ENCODE results near the gene LAP3. TPM values are rescaled to one million over a fixed set of nuclear protein-coding genes. Genes with fewer than 3 reads are reported as not detected.

The LAP3 gene
- total and polyA plus RNA-seq, 2 donors from 2014 or later = 108 to 123 TPM

DNA sequence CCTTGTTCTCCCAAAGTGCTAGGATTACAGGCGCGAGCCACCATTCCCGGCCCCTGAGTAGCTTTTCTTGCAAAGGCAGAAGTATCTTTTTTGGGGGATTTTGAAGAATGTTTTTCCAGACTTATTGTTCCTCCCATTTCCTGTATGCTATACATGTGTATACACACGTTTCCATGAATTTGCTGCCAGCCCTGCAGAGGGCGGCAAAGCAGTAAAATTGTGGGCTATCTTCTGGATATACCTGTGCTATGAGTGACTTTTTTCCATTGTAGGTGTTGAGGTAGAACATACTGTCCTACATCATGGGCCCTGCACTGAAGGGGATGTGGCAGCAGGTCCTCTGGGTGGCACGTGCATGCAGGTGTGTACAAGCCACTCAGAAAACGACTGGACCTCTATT, 20.5 kb downstream of the LAP3 start:
- H3K4me3 ChIP-seq (ENCODE audit: low read length in 3 of 3) = no peak overlapping the region
- no peak overlapping the region for H3K9ac ChIP-seq (ENCODE audit: low read length in 3 of 3)
- FAIRE-seq (no peak), DNase-seq (peak in 3 of 5 donors; percentile 17 to 28 (median 22))
- peaks cover 2 to 65% (median 42%) of the 10 kb centered on the region in 3 donors for H3K36me3 ChIP-seq (ENCODE audit: control insufficient read depth in 2 of 3, insufficient read depth in 3 of 3, low read length in 3 of 3)
- no peaks in the 10 kb centered on the region for H3K9me3 ChIP-seq (ENCODE audit: control insufficient read depth in 2 of 3, insufficient read depth in 1 of 3, low read length in 3 of 3)
- no peak overlapping the region for H3K27ac ChIP-seq (ENCODE audit: low read depth in 2 of 2, low read length in 2 of 2)
- intact Hi-C loops (cut with DNase I) = no loop called here
- no peaks in the 10 kb centered on the region for H3K27me3 ChIP-seq (ENCODE audit: control insufficient read depth, insufficient read depth, low read length)
- TF ChIP-seq CTCF (IDR thresholded peaks at IDR 0.05; ENCODE audit: borderline replicate concordance, extremely low read depth, insufficient read depth) = no peak
- no peaks in the 10 kb centered on the region for H3K4me1 ChIP-seq (ENCODE audit: control insufficient read depth in 2 of 3, insufficient read depth in 2 of 3, low read depth in 1 of 3, low read length in 3 of 3)

DNA sequence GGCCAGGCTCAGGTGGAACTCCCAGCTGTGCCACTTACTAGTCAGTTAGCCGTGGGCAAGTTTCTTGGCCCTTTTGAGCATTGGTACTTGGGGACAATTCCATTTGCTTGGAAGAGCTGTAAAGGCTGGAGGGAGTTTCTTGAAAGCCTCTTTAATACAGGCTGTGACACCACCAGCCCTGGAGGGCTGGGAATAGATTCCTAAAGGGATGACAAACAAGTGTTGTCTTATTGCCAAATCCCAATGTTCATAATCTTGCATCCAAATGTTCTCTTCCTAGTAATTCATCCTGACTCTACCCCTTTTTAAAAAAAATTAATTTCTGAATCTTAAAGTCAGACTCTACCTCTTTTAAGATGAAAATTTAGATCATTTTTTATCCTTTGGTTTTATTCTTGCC, 22.8 kb downstream of the LAP3 start:
- Histone ChIP-seq H3K4me1 (ENCODE audit: control insufficient read depth in 2 of 3, insufficient read depth in 2 of 3, low read depth in 1 of 3, low read length in 3 of 3) (no peaks in the 10 kb centered on the region), H3K27me3 (ENCODE audit: control insufficient read depth, insufficient read depth, low read length) (no peaks in the 10 kb centered on the region), H3K9me3 (ENCODE audit: control insufficient read depth in 2 of 3, insufficient read depth in 1 of 3, low read length in 3 of 3) (no peaks in the 10 kb centered on the region), H3K4me3 (ENCODE audit: low read length in 3 of 3) (no peak overlapping the region), H3K27ac (ENCODE audit: low read depth in 2 of 2, low read length in 2 of 2) (no peak overlapping the region), H3K36me3 (ENCODE audit: control insufficient read depth in 2 of 3, insufficient read depth in 3 of 3, low read length in 3 of 3) (peaks cover 4 to 55% (median 40%) of the 10 kb centered on the region in 3 donors), H3K9ac (ENCODE audit: low read length in 3 of 3) (no peak overlapping the region)
- intact Hi-C loops (cut with DNase I) = no loop called here
- TF ChIP-seq CTCF (IDR thresholded peaks at IDR 0.05; ENCODE audit: borderline replicate concordance, extremely low read depth, insufficient read depth) = no peak
- FAIRE-seq (no peak), DNase-seq (no peak)

DNA sequence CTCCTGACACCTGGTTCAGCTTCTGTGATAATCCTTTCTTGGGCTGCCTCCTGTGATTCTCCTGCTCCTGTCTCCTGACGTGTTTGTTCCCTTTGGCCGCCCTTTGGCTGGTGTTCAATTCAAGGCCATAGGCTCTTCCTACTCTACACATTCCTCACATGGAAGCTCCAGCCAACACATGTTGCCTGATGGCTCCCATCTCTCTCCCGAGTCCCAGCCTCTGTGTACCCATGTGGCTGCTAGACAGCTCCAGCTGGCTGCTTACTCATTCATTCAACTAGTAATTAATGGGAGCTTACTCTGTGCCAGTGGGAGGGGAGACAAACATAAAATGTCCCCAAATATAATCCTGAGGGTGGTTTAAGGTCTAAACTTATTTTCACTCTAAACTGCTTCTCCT, 28.2 kb downstream of the LAP3 start:
- no peaks in the 10 kb centered on the region for H3K27me3 ChIP-seq (ENCODE audit: control insufficient read depth, insufficient read depth, low read length)
- H3K9ac ChIP-seq (ENCODE audit: low read length in 3 of 3) = no peak overlapping the region
- TF ChIP-seq CTCF (IDR thresholded peaks at IDR 0.05; ENCODE audit: borderline replicate concordance, extremely low read depth, insufficient read depth) = no peak
- H3K27ac ChIP-seq (ENCODE audit: low read depth in 2 of 2, low read length in 2 of 2) = no peak overlapping the region
- intact Hi-C loops (cut with DNase I) = no loop called here
- no peak for FAIRE-seq
- H3K4me1 ChIP-seq (ENCODE audit: control insufficient read depth in 2 of 3, insufficient read depth in 2 of 3, low read depth in 1 of 3, low read length in 3 of 3) = no peaks in the 10 kb centered on the region
- H3K36me3 ChIP-seq (ENCODE audit: control insufficient read depth in 2 of 3, insufficient read depth in 3 of 3, low read length in 3 of 3) = peaks cover 7 to 33% (median 29%) of the 10 kb centered on the region in 3 donors
- no peaks in the 10 kb centered on the region for H3K9me3 ChIP-seq (ENCODE audit: control insufficient read depth in 2 of 3, insufficient read depth in 1 of 3, low read length in 3 of 3)
- DNase-seq = no peak
- H3K4me3 ChIP-seq (ENCODE audit: low read length in 3 of 3) = no peak overlapping the region

All from kidney (tissue), 14 donors.